HepG2 (cell line): ENCODE results near the gene PEX3. TPM values are rescaled to one million over a fixed set of nuclear protein-coding genes. Genes with fewer than 3 reads are reported as not detected.
A peak's percentile ranks its signal among the peaks of the same experiment; 100 is the strongest.

Experiments used
- DNMT3B ChIP-seq: conservative IDR thresholded peaks from 2 replicates; pipeline ENCODE4 v1.6.1; 2016; ENCODE audit warnings: missing biosample characterization, control low read depth
- EP300 ChIP-seq, 3 experiments: sonication (generic) in 1 of 3; formaldehyde crosslinking in 1 of 3; IDR thresholded peaks; 2 replicates each; pipeline versions ENCODE4 v1.5.1 to v1.6.1; 2011 to 2020; ENCODE audit warnings: low read depth in 2 of 3, low read length in 2 of 3, borderline replicate concordance in 1 of 3, improper control_type of control experiment in 1 of 3, mild to moderate bottlenecking in 1 of 3, missing genetic modification reagents in 1 of 3, moderate library complexity in 1 of 3
- GABPA ChIP-seq, 2 experiments: IDR thresholded peaks; 2 replicates each; pipeline ENCODE4 v1.6.1; 2011 to 2016; ENCODE audit warnings: low read depth in 2 of 2, low read length in 1 of 2, missing biosample characterization in 1 of 2, missing genetic modification characterization in 1 of 2
- ISL2 ChIP-seq: sonication (generic); formaldehyde crosslinking; IDR thresholded peaks from 2 replicates; pipeline ENCODE4 v1.5.0; 2020; ENCODE audit warnings: missing genetic modification reagents
- NCOA2 ChIP-seq: sonication (generic); formaldehyde crosslinking; IDR thresholded peaks from 2 replicates; pipeline ENCODE4 v1.8.0; 2022; ENCODE audit warnings: inconsistent platforms
- NR2F2 ChIP-seq: IDR thresholded peaks from 2 replicates; pipeline ENCODE4 v1.6.1; 2012; ENCODE audit warnings: low read depth, inconsistent platforms, borderline replicate concordance
- SOX5 ChIP-seq: IDR thresholded peaks from 2 replicates; pipeline ENCODE4 v1.6.1; 2016; ENCODE audit warnings: borderline replicate concordance
- SP1 ChIP-seq, 2 experiments: fragments of 450-650 bp in 1 of 2; sonication (generic) in 1 of 2; formaldehyde crosslinking in 1 of 2; IDR thresholded peaks; 2 replicates each; pipeline versions ENCODE4 v1.4.0 to v1.6.1; 2016 to 2020; ENCODE audit warnings: missing genetic modification reagents in 1 of 2
- XRCC5 ChIP-seq: fragments of 200-400 bp; formaldehyde crosslinking; optimal IDR thresholded peaks from 2 replicates; pipeline ENCODE3; 2017; ENCODE audit warnings: mild to moderate bottlenecking, low read length
- ZBTB7B ChIP-seq: sonication (generic); formaldehyde crosslinking; IDR thresholded peaks from 2 replicates; pipeline ENCODE4 v1.4.0; 2020; ENCODE audit warnings: missing genetic modification reagents
- ZMYM4 ChIP-seq: sonication (generic); formaldehyde crosslinking; IDR thresholded peaks from 2 replicates; pipeline ENCODE4 v1.8.1; 2023; ENCODE audit warnings: mild to moderate bottlenecking, missing genetic modification reagents
- ZNF441 ChIP-seq: sonication (generic); formaldehyde crosslinking; IDR thresholded peaks from 2 replicates; pipeline ENCODE4 v1.7.0; 2021; ENCODE audit warnings: missing genetic modification reagents, borderline replicate concordance
- ZNF678 ChIP-seq: sonication (generic); formaldehyde crosslinking; IDR thresholded peaks from 2 replicates; pipeline ENCODE4 v1.4.0; 2020; ENCODE audit warnings: mild to moderate bottlenecking, missing genetic modification reagents
- ZSCAN22 ChIP-seq: sonication (generic); formaldehyde crosslinking; IDR thresholded peaks from 2 replicates; pipeline ENCODE4 v1.4.0; 2020; ENCODE audit warnings: mild to moderate bottlenecking, missing genetic modification reagents
- polyA plus RNA-seq, 8 experiments: library from polyadenylated mRNA; depleted of rRNA in 3 of 8; stranded (reverse) in 7 of 8; unstranded in 1 of 8; fragments of >200 nt; fragmentation: Illumina TruSeq in 4 of 8; extraction: Trizol in 4 of 8; gene quantifications; 2 replicates each; pipeline versions ENCODE4 v1.2.1 to v1.2.3, GENCODE V29; 2011 to 2016; ENCODE audit warnings: low read depth in 4 of 8, missing spikeins in 1 of 8, mixed read lengths in 1 of 8; ENCODE audit not compliant: insufficient read depth in 1 of 8
- total RNA-seq, 5 experiments: library from RNA; depleted of rRNA; stranded (reverse); fragments of >200 nt; fragmentation: Illumina TruSeq; extraction: Trizol; gene quantifications; 2 replicates each; pipeline ENCODE4 v1.2.3, GENCODE V29; 2016; ENCODE audit warnings: low read depth in 1 of 5
- TF ChIP-seq, protein P1 (sequence below): sonication (generic); formaldehyde crosslinking; IDR thresholded peaks from 2 replicates; pipeline ENCODE4 v1.4.0; 2020; ENCODE audit warnings: mild to moderate bottlenecking, low read depth, missing genetic modification reagents
- TF ChIP-seq, protein P2 (sequence below): sonication (generic); formaldehyde crosslinking; IDR thresholded peaks from 2 replicates; pipeline ENCODE4 v1.4.0; 2020; ENCODE audit warnings: low read depth, missing genetic modification reagents
- TF ChIP-seq, protein P3 (sequence below), 2 experiments: sonication (generic) in 1 of 2; formaldehyde crosslinking in 1 of 2; IDR thresholded peaks; 2 replicates each; pipeline versions ENCODE4 v1.5.1 to v1.6.1; 2011 to 2020; ENCODE audit warnings: borderline replicate concordance in 1 of 2, low read depth in 1 of 2, low read length in 1 of 2, mild to moderate bottlenecking in 1 of 2, missing genetic modification reagents in 1 of 2, moderate library complexity in 1 of 2
- TF ChIP-seq, protein P4 (sequence below): IDR thresholded peaks from 2 replicates; pipeline ENCODE4 v1.6.1; 2016; ENCODE audit warnings: control low read depth

PEX3 gene
- total and polyA plus RNA-seq, 2 of the 13 experiments (the other 11 are each of a cell fraction or from before 2014, with no cell fraction given), result 30.9 to 40.8 TPM

DNA sequence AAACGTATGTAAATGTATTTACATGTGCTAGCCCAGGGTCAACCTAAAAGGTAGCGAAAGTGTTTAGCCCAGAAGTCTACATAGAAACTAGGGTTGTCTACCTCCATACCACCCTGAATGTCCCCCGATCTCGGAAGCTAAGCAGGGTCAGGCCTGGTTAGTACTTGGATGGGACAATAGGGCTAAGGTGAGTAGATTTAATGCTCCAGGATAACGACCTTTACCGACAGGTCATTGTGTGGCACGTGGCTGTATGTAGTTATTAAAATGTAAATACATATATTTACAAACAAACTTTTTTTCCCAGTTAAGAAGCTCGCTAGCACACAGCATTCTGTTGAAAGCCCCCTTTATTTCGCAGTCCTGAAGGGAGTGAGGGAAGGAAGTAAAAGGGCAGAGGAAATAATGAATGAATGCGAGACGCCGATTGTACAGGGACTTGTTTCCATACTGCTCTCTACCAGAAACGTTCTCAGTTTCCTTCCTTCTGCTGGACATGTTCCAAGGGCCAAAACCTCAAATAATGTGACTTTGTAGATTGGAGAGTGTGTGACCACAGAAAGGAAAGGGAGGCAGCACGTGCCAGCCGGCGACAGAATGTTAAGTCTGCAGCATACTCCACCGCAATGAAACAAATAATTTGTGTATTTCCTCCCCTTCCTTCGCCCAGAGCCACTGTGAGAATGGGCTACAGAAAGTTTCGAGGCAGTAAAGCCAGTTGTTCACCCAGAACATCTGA is 722 bp upstream of the PEX3 start (continued):
- TF ChIP-seq DNMT3B (CRISPR knock-in tag) (peak; percentile 32), ZBTB7B (CRISPR knock-in tag) (0 out of 2 replicates have a peak, but pooled peaks have one; percentile 23), ZNF441 (CRISPR knock-in tag) (peak; percentile 76; the same call in 1 of the 2 replicates), NR2F2 (0 out of 2 replicates have a peak, but pooled peaks have one; percentile 23), GABPA (IDR thresholded peaks at IDR 0.05; ENCODE audit: low read depth, low read length) (no peak), GABPA (CRISPR knock-in tag; IDR thresholded peaks at IDR 0.05; ENCODE audit: low read depth) (peak; percentile 43; the same call in 1 of the 2 replicates), NCOA2 (CRISPR knock-in tag) (no peak), SP1 (IDR thresholded peaks at IDR 0.05) (no peak), SP1 (CRISPR knock-in tag; IDR thresholded peaks at IDR 0.05) (peak; percentile 33; the same call in 1 of the 2 replicates), ZSCAN22 (CRISPR knock-in tag) (0 out of 2 replicates have a peak, but pooled peaks have one; percentile 26), ZMYM4 (CRISPR knock-in tag) (peak; percentile 31; the same call in 1 of the 2 replicates), ISL2 (peak; percentile 30; the same call in 1 of the 2 replicates), ZNF678 (CRISPR knock-in tag) (0 out of 2 replicates have a peak, but pooled peaks have one; percentile 53), EP300 (IDR thresholded peaks at IDR 0.05; ENCODE audit: low read depth in 2 of 2, low read length in 2 of 2) (0 out of 4 replicates have a peak, but pooled peaks of 1 of the 2 experiments have one; percentile 6), EP300 (CRISPR knock-in tag; IDR thresholded peaks at IDR 0.05; ENCODE audit: borderline replicate concordance) (no peak), SOX5 (peak; percentile 44; the same call in 1 of the 2 replicates), XRCC5 (no peak)
- TF ChIP-seq, protein P1, sequence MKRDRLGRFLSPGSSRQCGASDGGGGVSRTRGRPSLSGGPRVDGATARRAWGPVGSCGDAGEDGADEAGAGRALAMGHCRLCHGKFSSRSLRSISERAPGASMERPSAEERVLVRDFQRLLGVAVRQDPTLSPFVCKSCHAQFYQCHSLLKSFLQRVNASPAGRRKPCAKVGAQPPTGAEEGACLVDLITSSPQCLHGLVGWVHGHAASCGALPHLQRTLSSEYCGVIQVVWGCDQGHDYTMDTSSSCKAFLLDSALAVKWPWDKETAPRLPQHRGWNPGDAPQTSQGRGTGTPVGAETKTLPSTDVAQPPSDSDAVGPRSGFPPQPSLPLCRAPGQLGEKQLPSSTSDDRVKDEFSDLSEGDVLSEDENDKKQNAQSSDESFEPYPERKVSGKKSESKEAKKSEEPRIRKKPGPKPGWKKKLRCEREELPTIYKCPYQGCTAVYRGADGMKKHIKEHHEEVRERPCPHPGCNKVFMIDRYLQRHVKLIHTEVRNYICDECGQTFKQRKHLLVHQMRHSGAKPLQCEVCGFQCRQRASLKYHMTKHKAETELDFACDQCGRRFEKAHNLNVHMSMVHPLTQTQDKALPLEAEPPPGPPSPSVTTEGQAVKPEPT (CRISPR knock-in tag), result no peak
- TF ChIP-seq, protein P2, sequence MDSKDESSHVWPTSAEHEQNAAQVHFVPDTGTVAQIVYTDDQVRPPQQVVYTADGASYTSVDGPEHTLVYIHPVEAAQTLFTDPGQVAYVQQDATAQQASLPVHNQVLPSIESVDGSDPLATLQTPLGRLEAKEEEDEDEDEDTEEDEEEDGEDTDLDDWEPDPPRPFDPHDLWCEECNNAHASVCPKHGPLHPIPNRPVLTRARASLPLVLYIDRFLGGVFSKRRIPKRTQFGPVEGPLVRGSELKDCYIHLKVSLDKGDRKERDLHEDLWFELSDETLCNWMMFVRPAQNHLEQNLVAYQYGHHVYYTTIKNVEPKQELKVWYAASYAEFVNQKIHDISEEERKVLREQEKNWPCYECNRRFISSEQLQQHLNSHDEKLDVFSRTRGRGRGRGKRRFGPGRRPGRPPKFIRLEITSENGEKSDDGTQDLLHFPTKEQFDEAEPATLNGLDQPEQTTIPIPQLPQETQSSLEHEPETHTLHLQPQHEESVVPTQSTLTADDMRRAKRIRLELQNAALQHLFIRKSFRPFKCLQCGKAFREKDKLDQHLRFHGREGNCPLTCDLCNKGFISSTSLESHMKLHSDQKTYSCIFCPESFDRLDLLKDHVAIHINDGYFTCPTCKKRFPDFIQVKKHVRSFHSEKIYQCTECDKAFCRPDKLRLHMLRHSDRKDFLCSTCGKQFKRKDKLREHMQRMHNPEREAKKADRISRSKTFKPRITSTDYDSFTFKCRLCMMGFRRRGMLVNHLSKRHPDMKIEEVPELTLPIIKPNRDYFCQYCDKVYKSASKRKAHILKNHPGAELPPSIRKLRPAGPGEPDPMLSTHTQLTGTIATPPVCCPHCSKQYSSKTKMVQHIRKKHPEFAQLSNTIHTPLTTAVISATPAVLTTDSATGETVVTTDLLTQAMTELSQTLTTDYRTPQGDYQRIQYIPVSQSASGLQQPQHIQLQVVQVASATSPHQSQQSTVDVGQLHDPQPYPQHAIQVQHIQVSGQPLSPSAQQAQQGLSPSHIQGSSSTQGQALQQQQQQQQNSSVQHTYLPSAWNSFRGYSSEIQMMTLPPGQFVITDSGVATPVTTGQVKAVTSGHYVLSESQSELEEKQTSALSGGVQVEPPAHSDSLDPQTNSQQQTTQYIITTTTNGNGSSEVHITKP (CRISPR knock-in tag), result 0 out of 2 replicates have a peak, but pooled peaks have one; percentile 28
- TF ChIP-seq, protein P3, sequence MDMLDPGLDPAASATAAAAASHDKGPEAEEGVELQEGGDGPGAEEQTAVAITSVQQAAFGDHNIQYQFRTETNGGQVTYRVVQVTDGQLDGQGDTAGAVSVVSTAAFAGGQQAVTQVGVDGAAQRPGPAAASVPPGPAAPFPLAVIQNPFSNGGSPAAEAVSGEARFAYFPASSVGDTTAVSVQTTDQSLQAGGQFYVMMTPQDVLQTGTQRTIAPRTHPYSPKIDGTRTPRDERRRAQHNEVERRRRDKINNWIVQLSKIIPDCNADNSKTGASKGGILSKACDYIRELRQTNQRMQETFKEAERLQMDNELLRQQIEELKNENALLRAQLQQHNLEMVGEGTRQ (IDR thresholded peaks at IDR 0.05; ENCODE audit: low read depth, low read length), result no peak
- TF ChIP-seq, protein P3 (CRISPR knock-in tag; IDR thresholded peaks at IDR 0.05; ENCODE audit: borderline replicate concordance), result no peak
- TF ChIP-seq, protein P4, sequence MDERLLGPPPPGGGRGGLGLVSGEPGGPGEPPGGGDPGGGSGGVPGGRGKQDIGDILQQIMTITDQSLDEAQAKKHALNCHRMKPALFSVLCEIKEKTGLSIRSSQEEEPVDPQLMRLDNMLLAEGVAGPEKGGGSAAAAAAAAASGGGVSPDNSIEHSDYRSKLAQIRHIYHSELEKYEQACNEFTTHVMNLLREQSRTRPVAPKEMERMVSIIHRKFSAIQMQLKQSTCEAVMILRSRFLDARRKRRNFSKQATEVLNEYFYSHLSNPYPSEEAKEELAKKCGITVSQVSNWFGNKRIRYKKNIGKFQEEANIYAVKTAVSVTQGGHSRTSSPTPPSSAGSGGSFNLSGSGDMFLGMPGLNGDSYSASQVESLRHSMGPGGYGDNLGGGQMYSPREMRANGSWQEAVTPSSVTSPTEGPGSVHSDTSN (CRISPR knock-in tag), result 0 out of 2 replicates have a peak, but pooled peaks have one; percentile 39
